ENCODE data around the gene LRRC17. TPM values are rescaled to one million over a fixed set of nuclear protein-coding genes. Genes with fewer than 3 reads are reported as not detected.

Gene LRRC17
- total and polyA plus RNA-seq, 10 of the 15 experiments (the other 5 are each of a cell fraction or from before 2014, with no cell fraction given) = 0.06 to 0.31 (median 0.10) TPM; not detected in 5

GRCh38 chr7:102897856-102898531 is 14.8 kb upstream of the LRRC17 start:
- BruUV-seq (replicated peaks) = no TSS peak
- 40% methylated on average over 5 of the region's 5 CpGs for WGBS (ENCODE audit: insufficient coverage, insufficient replicate concordance, low lambda C conversion rate, missing lambda C conversion rate)
- ChIA-PET POLR2A (no interaction called here), CTCF (no interaction called here), SMC1A (ENCODE audit: uncharacterized antibody, unreplicated experiment) (no interaction called here), RAD21 (ENCODE audit: unreplicated experiment) (no interaction called here)
- H3K4me2 ChIP-seq (ENCODE audit: control insufficient read depth, insufficient read depth) = no peak overlapping the region
- H3K4me3 ChIP-seq = no peak overlapping the region
- H3K27me3 ChIP-seq (replicated peaks in 1 of 2; ENCODE audit: control insufficient read depth in 2 of 2, insufficient read depth in 2 of 2, low read length in 1 of 2) = no peaks in the 10 kb centered on the region
- H4K20me1 ChIP-seq (ENCODE audit: control insufficient read depth, insufficient read depth) = no peaks in the 10 kb centered on the region
- H2AFZ ChIP-seq (ENCODE audit: control insufficient read depth, low read depth, low read length) = no peak overlapping the region
- H3K9ac ChIP-seq (ENCODE audit: control insufficient read depth, insufficient read depth, low read length) = no peak overlapping the region
- no peaks in the 10 kb centered on the region for H3K79me2 ChIP-seq (ENCODE audit: control insufficient read depth, insufficient read depth, low read length)
- H3K36me3 ChIP-seq (ENCODE audit: control insufficient read depth in 2 of 2, insufficient read depth in 2 of 2, low read length in 1 of 2) = no peaks in the 10 kb centered on the region
- no peaks in the 10 kb centered on the region for H3K9me3 ChIP-seq (replicated peaks; ENCODE audit: control insufficient read depth, insufficient read depth, low read length)
- no peak for FAIRE-seq
- H3K27ac ChIP-seq (ENCODE audit: control insufficient read depth, insufficient read depth) = no peak overlapping the region
- ATAC-seq = no peak
- H3K4me1 ChIP-seq (ENCODE audit: control insufficient read depth, insufficient read depth, low read length) = no peaks in the 10 kb centered on the region
- in situ Hi-C loops (cut with MboI) = no loop called here
- intact Hi-C loops (cut with micrococcal nuclease; ENCODE audit: unreplicated experiment) = no loop called here
- DNase-seq (ENCODE audit: low read depth, low spot score) = no peak
- TF ChIP-seq PBX3 (IDR thresholded peaks at IDR 0.05; ENCODE audit: insufficient replicate concordance, low read depth, low read length) (no peak), BRCA1 (IDR thresholded peaks at IDR 0.05; ENCODE audit: low read depth, low read length) (no peak), WRNIP1 (IDR thresholded peaks at IDR 0.05; ENCODE audit: borderline replicate concordance, low read depth, low read length) (no peak), HDGF (IDR thresholded peaks at IDR 0.05) (no peak), CUX1 (IDR thresholded peaks at IDR 0.05; ENCODE audit: insufficient replicate concordance, low read depth, low read length) (no peak), SUPT20H (IDR thresholded peaks at IDR 0.05; ENCODE audit: borderline replicate concordance, control insufficient read depth, low read depth, low read length) (no peak), JUNB (IDR thresholded peaks at IDR 0.05) (no peak), KLF5 (IDR thresholded peaks at IDR 0.05; ENCODE audit: partially characterized antibody) (no peak), ZSCAN29 (IDR thresholded peaks at IDR 0.05) (no peak), MTA2 (IDR thresholded peaks at IDR 0.05; ENCODE audit: low read depth) (no peak), CHD1 (IDR thresholded peaks at IDR 0.05; ENCODE audit: low read depth, low read length) (no peak), MTA3 (IDR thresholded peaks at IDR 0.05; ENCODE audit: borderline replicate concordance, low read length) (no peak), ZNF207 (IDR thresholded peaks at IDR 0.05; ENCODE audit: borderline replicate concordance) (no peak), PRDM15 (CRISPR knock-in tag; IDR thresholded peaks at IDR 0.05) (no peak), JUND (IDR thresholded peaks at IDR 0.05; ENCODE audit: low read depth, low read length) (no peak)

All from GM12878 (cell line).